Prostate gland (tissue), 2 donors: ENCODE results near the gene CENPL. TPM values are rescaled to one million over a fixed set of nuclear protein-coding genes. Genes with fewer than 3 reads are reported as not detected.

Source experiments
- DNase-seq: peaks from one replicate; pipeline ENCODE4 v3.0.0-alpha.2; 2019; ENCODE audit warnings: low spot score
- H3K27ac ChIP-seq, 2 donors: fragments of 200-600 bp; sonication (generic); 2 replicates each; pipeline ENCODE4 v1.5.1; 2017 to 2019
- H3K27me3 ChIP-seq: fragments of 200-600 bp; sonication (generic); replicated peaks from 2 replicates; pipeline ENCODE4 v1.5.1; 2019; ENCODE audit not compliant: insufficient read depth
- H3K36me3 ChIP-seq, 2 donors: fragments of 200-600 bp; sonication (generic); 1 replicate in 1 of 2; 2 replicates in 1 of 2; pipeline versions ENCODE4 v1.5.1 to v1.8.1; 2017 to 2019
- H3K4me1 ChIP-seq: fragments of 200-600 bp; sonication (generic); replicated peaks from 2 replicates; pipeline ENCODE4 v1.5.1; 2019
- H3K4me3 ChIP-seq, 2 donors: fragments of 200-600 bp; sonication (generic); 2 replicates each; pipeline ENCODE4 v1.5.1; 2017 to 2019
- H3K9me3 ChIP-seq: fragments of 200-600 bp; sonication (generic); 2 replicates; pipeline ENCODE4 v1.5.1; 2017
- POLR2A ChIP-seq: fragments of 450-650 bp; IDR thresholded peaks from one replicate; pipeline ENCODE4 v1.6.1; 2016; ENCODE audit warnings: antibody characterized with exemption, mild to moderate bottlenecking
- POLR2AphosphoS5 ChIP-seq: sonication (generic); formaldehyde crosslinking; IDR thresholded peaks from one replicate; pipeline ENCODE4 v1.6.1; 2017; ENCODE audit warnings: antibody characterized with exemption
- whole genome bisulfite sequencing: methylation state at CpG from one replicate; pipeline ENCODE4 v1.1.5; 2018; 5-methylcytosine and 5-hydroxymethylcytosine counted together
- intact Hi-C: fragments of 100-400 bp; cut with DNase I; formaldehyde crosslinking; loops from one replicate; pipeline ENCODE4 v1.14.2; 2022
- total RNA-seq, 2 donors: library from RNA; depleted of rRNA; stranded (reverse); fragments of >200 nt; gene quantifications; one replicate each; pipeline ENCODE4 v1.1.0, GENCODE V29; 2016
- TF ChIP-seq, protein P1 (sequence below), 4 experiments: fragments of 200-600 bp in 2 of 4; fragments of 450-650 bp in 2 of 4; sonication (generic) in 2 of 4; IDR thresholded peaks; 1 replicate in 3 of 4; 2 replicates in 1 of 4; pipeline ENCODE4 v1.5.1; 2016 to 2019; ENCODE audit warnings: antibody characterized with exemption in 4 of 4, mild to moderate bottlenecking in 2 of 4, moderate library complexity in 2 of 4

The CENPL gene
- total RNA-seq, 2 donors from 2014 or later: 5.7 to 9.4 TPM

DNA sequence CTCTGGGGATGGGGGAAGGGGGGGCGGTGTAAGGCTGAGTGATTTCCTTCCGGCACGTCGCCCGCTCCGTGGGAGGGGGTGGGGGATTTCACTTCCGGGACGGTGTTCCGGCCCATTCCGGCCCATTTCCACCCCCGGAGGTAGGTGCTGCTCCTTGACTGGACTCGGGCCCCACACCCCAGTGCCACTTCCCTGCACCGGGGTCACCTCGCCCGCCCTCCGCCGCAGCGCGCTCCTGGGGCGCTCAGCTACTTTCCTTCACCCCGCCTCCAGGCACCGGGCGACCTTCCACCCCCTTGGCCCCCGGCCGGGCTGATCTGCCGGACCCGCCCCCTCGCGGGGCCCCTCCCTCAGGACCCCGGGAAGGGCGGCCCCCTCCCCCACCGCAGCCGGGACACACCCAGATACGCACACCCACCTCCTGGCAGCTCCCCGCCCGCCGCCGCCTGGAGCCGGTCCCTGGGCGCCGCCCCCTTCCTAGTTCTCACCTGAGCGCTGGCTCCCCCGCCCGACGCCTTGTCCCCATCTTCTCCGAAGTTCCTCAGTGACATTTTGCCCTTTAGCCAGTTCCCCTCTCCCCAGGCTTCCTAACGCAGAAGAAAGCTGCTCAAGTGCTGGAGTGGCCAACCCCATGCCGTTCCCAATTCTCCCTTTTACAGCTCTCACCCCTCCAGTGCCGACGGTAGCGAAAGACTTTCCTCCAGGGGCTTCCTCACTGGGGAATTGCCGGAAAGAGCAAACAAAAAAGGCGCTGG is 43.8 kb upstream of the CENPL start, which contains the start of gene ZBTB37:
Gene ZBTB37 (plus strand): TSS at position 115 of the 755 bp plus-strand sequence. CDS start 1,846 bp downstream, outside the sequence.
- DNase-seq: peak; percentile 91
- Histone ChIP-seq H3K27ac (peak within 1 kb of the TSS; percentile 98 to 99), H3K9me3 (no peaks in the 10 kb centered on the region), H3K36me3 (no peaks in the 10 kb centered on the region), H3K4me1 (peaks cover 10% of the 10 kb centered on the region), H3K27me3 (no peaks in the 10 kb centered on the region), H3K4me3 (peak within 1 kb of the TSS; percentile 79 to 97)
- intact Hi-C loops: no loop called here
- under 1% methylated on average over 41 of the region's 53 CpGs for WGBS
- TF ChIP-seq, protein P1, sequence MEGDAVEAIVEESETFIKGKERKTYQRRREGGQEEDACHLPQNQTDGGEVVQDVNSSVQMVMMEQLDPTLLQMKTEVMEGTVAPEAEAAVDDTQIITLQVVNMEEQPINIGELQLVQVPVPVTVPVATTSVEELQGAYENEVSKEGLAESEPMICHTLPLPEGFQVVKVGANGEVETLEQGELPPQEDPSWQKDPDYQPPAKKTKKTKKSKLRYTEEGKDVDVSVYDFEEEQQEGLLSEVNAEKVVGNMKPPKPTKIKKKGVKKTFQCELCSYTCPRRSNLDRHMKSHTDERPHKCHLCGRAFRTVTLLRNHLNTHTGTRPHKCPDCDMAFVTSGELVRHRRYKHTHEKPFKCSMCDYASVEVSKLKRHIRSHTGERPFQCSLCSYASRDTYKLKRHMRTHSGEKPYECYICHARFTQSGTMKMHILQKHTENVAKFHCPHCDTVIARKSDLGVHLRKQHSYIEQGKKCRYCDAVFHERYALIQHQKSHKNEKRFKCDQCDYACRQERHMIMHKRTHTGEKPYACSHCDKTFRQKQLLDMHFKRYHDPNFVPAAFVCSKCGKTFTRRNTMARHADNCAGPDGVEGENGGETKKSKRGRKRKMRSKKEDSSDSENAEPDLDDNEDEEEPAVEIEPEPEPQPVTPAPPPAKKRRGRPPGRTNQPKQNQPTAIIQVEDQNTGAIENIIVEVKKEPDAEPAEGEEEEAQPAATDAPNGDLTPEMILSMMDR (IDR thresholded peaks at IDR 0.05): no peak
- peak; percentile 54 for TF ChIP-seq POLR2A

GRCh38 chr1:173867753-173868265 is 43.1 kb upstream of the CENPL start, which contains the start of gene GAS5:
Gene GAS5 (minus strand): TSS chr1:173867989.
- TF ChIP-seq POLR2A (peak; percentile 98), POLR2AphosphoS5 (peak; percentile 99)
- TF ChIP-seq, protein P1 (IDR thresholded peaks at IDR 0.05): peak in 1 of 4 experiments; percentile 31
- Histone ChIP-seq H3K4me3 (peak within 1 kb of the TSS; percentile 79 to 97), H3K9me3 (no peaks in the 10 kb centered on the region), H3K27ac (peak within 1 kb of the TSS; percentile 98 to 99), H3K36me3 (no peaks in the 10 kb centered on the region), H3K27me3 (no peaks in the 10 kb centered on the region), H3K4me1 (peaks cover 10% of the 10 kb centered on the region)
- WGBS: 1% methylated on average over 30 of the region's 30 CpGs
- intact Hi-C loops: no loop called here
- DNase-seq: peak; percentile 100

- Histone ChIP-seq H3K9me3 (no peaks in the 10 kb centered on the region), H3K36me3 (no peaks in the 10 kb centered on the region), H3K27ac (peak overlapping the region; percentile 98 to 99), H3K4me3 (peak overlapping the region; percentile 79 to 97), H3K27me3 (no peaks in the 10 kb centered on the region), H3K4me1 (peaks cover 10% of the 10 kb centered on the region)
- intact Hi-C loops: no loop called here
- TF ChIP-seq, protein P1 (IDR thresholded peaks at IDR 0.05): no peak
- TF ChIP-seq POLR2AphosphoS5 (no peak), POLR2A (no peak)
- WGBS: 4% methylated on average over 32 of the region's 32 CpGs
- DNase-seq: no peak
Observed at GRCh38 chr1:173867141-173867752, 42.6 kb upstream of the CENPL start.

DNA sequence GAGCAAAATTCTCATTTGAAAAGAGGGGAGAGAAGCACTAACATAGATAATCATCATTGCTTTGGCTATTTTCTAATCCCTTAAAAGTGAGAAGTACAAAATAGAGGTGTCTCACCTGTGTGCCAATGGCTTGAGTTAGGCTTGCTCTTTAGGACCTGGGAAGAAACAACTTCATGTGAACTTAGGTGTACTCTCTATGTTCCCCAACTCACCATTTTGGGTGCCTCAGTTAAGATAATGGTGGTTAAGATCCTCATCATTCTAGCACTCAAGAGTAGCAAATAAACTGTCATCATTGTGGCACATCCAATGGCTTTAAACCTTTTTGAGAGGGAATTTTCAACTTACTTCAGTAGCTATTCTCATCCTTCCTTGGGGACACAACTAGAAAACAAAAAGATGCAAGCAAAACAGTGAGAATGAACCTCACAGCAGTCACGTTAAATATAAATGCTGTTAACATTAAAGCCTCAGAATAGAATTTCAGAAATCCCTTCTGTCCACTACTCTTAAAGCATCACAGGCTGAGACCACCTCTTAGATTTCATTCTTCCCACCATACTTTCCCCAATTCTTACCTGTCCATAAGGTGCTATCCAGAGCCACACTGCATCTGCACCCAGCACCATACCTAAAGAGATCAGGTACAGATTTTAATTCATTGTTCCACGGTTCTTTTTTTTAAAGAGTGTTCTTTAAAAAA is 41.9 kb upstream of the CENPL start:
- Histone ChIP-seq H3K36me3 (no peaks in the 10 kb centered on the region), H3K4me1 (peaks cover 10% of the 10 kb centered on the region), H3K27me3 (no peaks in the 10 kb centered on the region), H3K4me3 (peak overlapping the region; percentile 79 to 97), H3K27ac (peak overlapping the region; percentile 98 to 99), H3K9me3 (no peaks in the 10 kb centered on the region)
- intact Hi-C loops: no loop called here
- WGBS: 7% methylated on average over 2 of the region's 2 CpGs
- TF ChIP-seq POLR2A: no peak
- TF ChIP-seq POLR2AphosphoS5: no peak
- TF ChIP-seq, protein P1 (IDR thresholded peaks at IDR 0.05): peak in 1 of 4 experiments; percentile 5
- no peak for DNase-seq
